PFSK-1 (cell line): Measurements from ENCODE around the gene ERAS.

Source experiments
- FOXP2 ChIP-seq: optimal IDR thresholded peaks from 2 replicates; pipeline ENCODE3; 2011; ENCODE audit warnings: borderline replicate concordance, control low read depth, inconsistent platforms; ENCODE audit not compliant: insufficient read depth; ENCODE audit errors: extremely low read length, extremely low read depth
- POLR2AphosphoS5 ChIP-seq: IDR thresholded peaks from 2 replicates; pipeline ENCODE4 v1.6.1; 2012; ENCODE audit warnings: low read depth, mild to moderate bottlenecking, control low read depth, low read length, moderate library complexity
- SIN3A ChIP-seq: IDR thresholded peaks from 2 replicates; pipeline ENCODE4 v1.6.1; 2012; ENCODE audit warnings: mild to moderate bottlenecking, low read length, moderate library complexity, borderline replicate concordance; ENCODE audit not compliant: insufficient read depth
- TAF1 ChIP-seq: IDR thresholded peaks from 2 replicates; pipeline ENCODE4 v1.6.1; 2012; ENCODE audit warnings: low read length, control low read depth, borderline replicate concordance; ENCODE audit not compliant: insufficient read depth
- TF ChIP-seq, protein P1 (sequence below), 2 experiments: IDR thresholded peaks; 2 replicates each; pipeline versions ENCODE4 v1.6.1 to v1.8.0; 2011 to 2012; ENCODE audit warnings: low read depth in 2 of 2, low read length in 2 of 2, control low read depth in 1 of 2, inconsistent platforms in 1 of 2, mild to moderate bottlenecking in 1 of 2, moderate library complexity in 1 of 2; ENCODE audit not compliant: insufficient read depth in 1 of 2

ERAS gene

DNA sequence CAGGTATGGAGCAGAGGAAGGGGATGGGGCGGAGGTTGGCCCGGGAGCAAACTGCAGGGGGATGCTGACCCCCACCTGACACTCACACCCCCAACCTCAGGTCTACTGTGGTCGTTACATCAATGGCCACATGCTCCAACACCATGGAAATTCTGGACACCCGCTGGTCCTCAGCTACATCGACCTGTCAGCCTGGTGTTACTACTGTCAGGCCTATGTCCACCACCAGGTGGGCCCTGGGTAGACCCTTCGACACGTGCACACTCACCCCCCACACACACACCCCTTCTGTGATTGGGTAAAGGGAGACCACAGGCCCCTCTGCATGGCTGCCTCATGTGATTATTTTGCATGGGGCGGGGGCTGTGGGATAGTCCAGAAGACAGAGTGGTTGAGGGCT lies 2.2 kb upstream of the ERAS start:
- TF ChIP-seq TAF1 (no peak), FOXP2 (no peak), SIN3A (no peak), POLR2AphosphoS5 (no peak)
- TF ChIP-seq, protein P1, sequence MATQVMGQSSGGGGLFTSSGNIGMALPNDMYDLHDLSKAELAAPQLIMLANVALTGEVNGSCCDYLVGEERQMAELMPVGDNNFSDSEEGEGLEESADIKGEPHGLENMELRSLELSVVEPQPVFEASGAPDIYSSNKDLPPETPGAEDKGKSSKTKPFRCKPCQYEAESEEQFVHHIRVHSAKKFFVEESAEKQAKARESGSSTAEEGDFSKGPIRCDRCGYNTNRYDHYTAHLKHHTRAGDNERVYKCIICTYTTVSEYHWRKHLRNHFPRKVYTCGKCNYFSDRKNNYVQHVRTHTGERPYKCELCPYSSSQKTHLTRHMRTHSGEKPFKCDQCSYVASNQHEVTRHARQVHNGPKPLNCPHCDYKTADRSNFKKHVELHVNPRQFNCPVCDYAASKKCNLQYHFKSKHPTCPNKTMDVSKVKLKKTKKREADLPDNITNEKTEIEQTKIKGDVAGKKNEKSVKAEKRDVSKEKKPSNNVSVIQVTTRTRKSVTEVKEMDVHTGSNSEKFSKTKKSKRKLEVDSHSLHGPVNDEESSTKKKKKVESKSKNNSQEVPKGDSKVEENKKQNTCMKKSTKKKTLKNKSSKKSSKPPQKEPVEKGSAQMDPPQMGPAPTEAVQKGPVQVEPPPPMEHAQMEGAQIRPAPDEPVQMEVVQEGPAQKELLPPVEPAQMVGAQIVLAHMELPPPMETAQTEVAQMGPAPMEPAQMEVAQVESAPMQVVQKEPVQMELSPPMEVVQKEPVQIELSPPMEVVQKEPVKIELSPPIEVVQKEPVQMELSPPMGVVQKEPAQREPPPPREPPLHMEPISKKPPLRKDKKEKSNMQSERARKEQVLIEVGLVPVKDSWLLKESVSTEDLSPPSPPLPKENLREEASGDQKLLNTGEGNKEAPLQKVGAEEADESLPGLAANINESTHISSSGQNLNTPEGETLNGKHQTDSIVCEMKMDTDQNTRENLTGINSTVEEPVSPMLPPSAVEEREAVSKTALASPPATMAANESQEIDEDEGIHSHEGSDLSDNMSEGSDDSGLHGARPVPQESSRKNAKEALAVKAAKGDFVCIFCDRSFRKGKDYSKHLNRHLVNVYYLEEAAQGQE (IDR thresholded peaks at IDR 0.05; ENCODE audit: insufficient read depth in 1 of 2, low read depth in 2 of 2, low read length in 2 of 2): no peak

DNA sequence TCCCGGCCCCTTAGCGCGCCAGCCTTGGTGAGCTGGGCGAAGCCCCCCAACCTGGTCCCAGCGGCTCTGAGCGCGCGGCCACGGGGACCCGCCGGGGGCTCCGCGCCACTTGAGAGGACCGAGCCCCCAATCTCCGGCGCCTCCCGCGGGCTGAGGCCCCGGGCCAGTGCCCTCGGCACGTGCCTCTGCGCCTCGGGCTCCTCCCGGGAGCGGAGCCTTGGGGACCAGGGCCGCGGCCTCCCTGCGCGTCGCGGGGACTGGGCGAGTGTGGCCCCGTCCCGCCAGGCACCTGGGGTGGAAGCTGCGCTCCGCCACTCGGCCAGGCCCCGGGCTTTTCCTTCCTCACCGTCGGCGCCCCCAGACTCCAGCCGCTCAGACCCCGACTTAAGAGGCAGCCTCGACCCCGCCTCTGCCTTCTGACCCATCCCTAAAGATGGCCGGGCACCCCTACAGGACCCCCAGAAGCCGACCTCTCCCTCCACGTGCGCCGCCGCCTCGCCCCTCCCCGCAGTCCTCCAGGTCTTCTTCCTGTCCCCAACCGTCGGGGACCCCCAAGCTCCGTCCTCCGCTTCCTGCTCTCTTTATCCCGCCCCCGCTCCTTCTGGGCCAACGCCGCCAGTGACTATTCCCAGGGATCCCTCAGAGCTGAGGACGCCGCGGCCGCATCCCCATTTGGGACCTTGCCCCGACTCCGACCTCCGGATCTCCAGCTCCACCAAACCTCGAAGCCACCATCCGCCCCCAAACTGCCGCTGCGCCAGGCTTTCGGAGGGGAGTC lies 752 bp downstream of the ERAS start:
- TF ChIP-seq POLR2AphosphoS5: no peak
- no peak for TF ChIP-seq TAF1
- TF ChIP-seq, protein P1 (IDR thresholded peaks at IDR 0.05; ENCODE audit: insufficient read depth in 1 of 2, low read depth in 2 of 2, low read length in 2 of 2): no peak
- no peak for TF ChIP-seq FOXP2
- TF ChIP-seq SIN3A: no peak

DNA sequence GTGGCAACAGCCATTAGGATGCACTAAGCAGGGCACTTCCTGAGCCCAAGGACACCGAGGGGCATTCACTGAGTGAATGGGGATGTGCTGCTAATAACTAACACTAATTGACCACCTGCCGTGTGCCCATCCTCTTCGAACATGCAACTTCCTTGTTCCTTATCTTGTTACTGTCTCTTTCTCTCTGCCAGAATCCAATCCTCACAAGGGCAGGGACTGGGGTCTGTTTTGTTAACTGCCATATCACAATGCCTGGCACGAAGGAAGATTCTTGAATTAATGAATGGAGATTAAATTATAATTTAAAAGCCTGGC lies 1.3 kb downstream of the ERAS start:
- TF ChIP-seq TAF1 (no peak), FOXP2 (no peak), SIN3A (no peak), POLR2AphosphoS5 (no peak)
- TF ChIP-seq, protein P1 (IDR thresholded peaks at IDR 0.05; ENCODE audit: insufficient read depth in 1 of 2, low read depth in 2 of 2, low read length in 2 of 2): no peak

DNA sequence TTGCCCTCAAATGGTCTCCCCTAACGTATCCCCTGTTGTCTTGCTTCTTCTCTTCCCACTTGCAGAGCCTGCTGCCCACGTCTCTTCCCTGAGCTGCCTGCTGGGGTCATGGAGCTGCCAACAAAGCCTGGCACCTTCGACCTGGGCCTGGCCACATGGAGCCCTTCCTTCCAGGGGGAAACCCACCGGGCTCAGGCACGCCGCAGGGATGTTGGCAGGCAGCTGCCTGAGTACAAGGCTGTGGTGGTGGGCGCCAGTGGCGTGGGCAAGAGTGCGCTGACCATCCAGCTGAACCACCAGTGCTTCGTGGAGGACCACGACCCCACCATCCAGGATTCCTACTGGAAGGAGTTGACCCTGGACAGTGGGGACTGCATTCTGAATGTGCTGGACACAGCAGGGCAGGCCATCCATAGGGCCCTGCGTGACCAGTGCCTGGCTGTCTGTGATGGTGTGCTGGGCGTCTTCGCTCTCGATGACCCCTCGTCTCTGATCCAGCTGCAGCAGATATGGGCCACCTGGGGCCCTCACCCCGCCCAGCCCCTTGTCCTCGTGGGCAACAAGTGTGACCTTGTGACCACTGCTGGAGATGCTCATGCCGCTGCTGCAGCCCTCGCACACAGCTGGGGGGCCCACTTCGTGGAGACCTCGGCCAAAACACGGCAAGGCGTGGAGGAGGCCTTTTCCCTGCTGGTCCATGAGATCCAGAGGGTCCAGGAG lies 2.9 kb downstream of the ERAS start:
- TF ChIP-seq, protein P1 (IDR thresholded peaks at IDR 0.05; ENCODE audit: insufficient read depth in 1 of 2, low read depth in 2 of 2, low read length in 2 of 2): no peak
- no peak for TF ChIP-seq SIN3A
- no peak for TF ChIP-seq POLR2AphosphoS5
- no peak for TF ChIP-seq FOXP2
- no peak for TF ChIP-seq TAF1
